Measurements from ENCODE around the gene PLEK2.

Gene PLEK2

DNA sequence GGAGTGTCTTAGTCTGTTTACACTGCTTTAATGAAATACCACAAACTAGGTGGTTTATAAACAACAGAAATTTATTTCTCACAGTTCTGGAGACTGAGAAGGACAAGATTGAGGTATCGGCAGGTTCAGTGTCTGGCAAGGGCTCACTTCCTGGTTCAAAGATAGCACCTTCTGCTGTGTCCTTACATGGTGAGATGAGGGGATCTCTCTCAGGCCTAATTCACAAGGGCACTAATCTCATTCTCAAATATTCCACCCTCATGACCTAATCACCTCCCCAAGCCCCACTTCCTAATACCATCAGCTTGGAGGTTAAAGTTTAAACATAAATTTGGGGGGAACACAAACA is 35.0 kb upstream of the PLEK2 start:
- Histone ChIP-seq H3K4me3 (ENCODE audit: insufficient read depth in 1 of 2, low read depth in 1 of 2, low read length in 2 of 2) (no peak overlapping the region), H3K14ac (ENCODE audit: low read length in 2 of 2) (no peak overlapping the region), H3K9ac (ENCODE audit: low read length) (no peak overlapping the region), H3K23ac (ENCODE audit: low read length in 2 of 2) (no peak overlapping the region), H3K4me1 (ENCODE audit: control insufficient read depth, insufficient read depth, low read depth, low read length) (no peaks in the 10 kb centered on the region), H4K8ac (ENCODE audit: low read length) (no peak overlapping the region), H2BK120ac (ENCODE audit: low read depth, low read length) (no peak overlapping the region), H3K36me3 (ENCODE audit: control insufficient read depth in 1 of 2, insufficient read depth in 2 of 2, low read depth in 1 of 2, low read length in 2 of 2) (no peaks in the 10 kb centered on the region), H3K27ac (ENCODE audit: low read length, poor library complexity, severe bottlenecking) (no peak overlapping the region), H2BK15ac (ENCODE audit: low read depth, poor library complexity, severe bottlenecking) (no peak overlapping the region), H2AFZ (ENCODE audit: low read depth, low read length) (no peak overlapping the region), H3K9me3 (ENCODE audit: control insufficient read depth, low read length) (no peaks in the 10 kb centered on the region), H2BK5ac (ENCODE audit: low read depth, low read length, poor library complexity, severe bottlenecking) (no peak overlapping the region), H2BK12ac (ENCODE audit: low read length in 2 of 2) (no peak overlapping the region), H3K18ac (ENCODE audit: low read depth in 1 of 2, low read length in 2 of 2) (no peak overlapping the region), H3K27me3 (ENCODE audit: control insufficient read depth in 1 of 2, insufficient read depth in 1 of 2, low read length in 2 of 2) (peaks cover 26 to 29% of the 10 kb centered on the region in 2 experiments), H4K91ac (ENCODE audit: low read length) (no peak overlapping the region), H3K4me2 (ENCODE audit: low read length, poor library complexity, severe bottlenecking) (no peak overlapping the region), H2AK5ac (ENCODE audit: low read length, severe bottlenecking) (no peak overlapping the region), H3K4ac (ENCODE audit: low read depth in 1 of 2, low read length in 2 of 2) (no peak overlapping the region), H3K79me1 (replicated peaks; ENCODE audit: low read length, poor library complexity, severe bottlenecking) (no peaks in the 10 kb centered on the region)
- no CpG with 5 or more reads among the region's 1 CpG for WGBS
- DNase-seq: no peak

DNA sequence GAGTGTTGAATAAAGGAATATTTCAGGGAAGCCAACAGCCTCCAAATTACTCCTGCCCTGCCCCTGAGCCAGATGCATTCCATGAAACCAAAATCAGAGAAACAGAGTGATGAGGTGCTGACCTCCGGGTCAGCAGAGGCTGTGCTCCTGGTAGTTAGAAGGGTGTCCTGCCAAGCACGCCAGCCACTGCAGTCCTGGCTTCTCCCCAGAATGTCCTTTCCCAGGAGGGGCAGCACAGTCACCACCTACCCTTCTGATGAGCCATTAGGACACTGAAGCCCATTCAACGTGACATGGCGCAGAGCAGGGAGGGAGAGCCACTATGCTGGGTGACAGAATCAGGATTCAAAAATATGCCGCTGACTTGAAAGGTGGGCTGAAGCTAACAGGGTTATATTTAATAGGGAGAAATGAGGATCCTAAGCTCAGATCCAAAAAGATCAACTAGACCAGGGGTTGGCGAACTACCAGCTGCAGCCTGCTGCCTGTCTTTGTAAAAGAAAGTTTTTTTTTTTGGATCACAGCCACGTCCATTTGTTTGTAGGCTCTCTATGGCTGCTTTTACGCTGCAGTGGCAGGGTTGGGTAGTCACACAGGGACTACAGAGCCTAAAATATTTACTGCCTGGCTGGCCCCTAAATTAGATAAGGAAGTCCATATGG is 34.5 kb upstream of the PLEK2 start:
- Histone ChIP-seq H3K18ac (ENCODE audit: low read depth in 1 of 2, low read length in 2 of 2) (no peak overlapping the region), H3K27me3 (ENCODE audit: control insufficient read depth in 1 of 2, insufficient read depth in 1 of 2, low read length in 2 of 2) (peaks cover 28 to 29% of the 10 kb centered on the region in 2 experiments), H2AK5ac (ENCODE audit: low read length, severe bottlenecking) (no peak overlapping the region), H2BK15ac (ENCODE audit: low read depth, poor library complexity, severe bottlenecking) (no peak overlapping the region), H3K9ac (ENCODE audit: low read length) (no peak overlapping the region), H3K4ac (ENCODE audit: low read depth in 1 of 2, low read length in 2 of 2) (no peak overlapping the region), H2BK5ac (ENCODE audit: low read depth, low read length, poor library complexity, severe bottlenecking) (no peak overlapping the region), H3K27ac (ENCODE audit: low read length, poor library complexity, severe bottlenecking) (no peak overlapping the region), H3K4me2 (ENCODE audit: low read length, poor library complexity, severe bottlenecking) (no peak overlapping the region), H3K23ac (ENCODE audit: low read length in 2 of 2) (no peak overlapping the region), H3K9me3 (ENCODE audit: control insufficient read depth, low read length) (no peaks in the 10 kb centered on the region), H2BK12ac (ENCODE audit: low read length in 2 of 2) (no peak overlapping the region), H3K4me1 (ENCODE audit: control insufficient read depth, insufficient read depth, low read depth, low read length) (no peaks in the 10 kb centered on the region), H3K79me1 (replicated peaks; ENCODE audit: low read length, poor library complexity, severe bottlenecking) (no peaks in the 10 kb centered on the region), H4K8ac (ENCODE audit: low read length) (no peak overlapping the region), H3K14ac (ENCODE audit: low read length in 2 of 2) (no peak overlapping the region), H4K91ac (ENCODE audit: low read length) (no peak overlapping the region), H2BK120ac (ENCODE audit: low read depth, low read length) (no peak overlapping the region), H3K36me3 (ENCODE audit: control insufficient read depth in 1 of 2, insufficient read depth in 2 of 2, low read depth in 1 of 2, low read length in 2 of 2) (no peaks in the 10 kb centered on the region), H3K4me3 (ENCODE audit: insufficient read depth in 1 of 2, low read depth in 1 of 2, low read length in 2 of 2) (no peak overlapping the region), H2AFZ (ENCODE audit: low read depth, low read length) (no peak overlapping the region)
- 75% methylated on average over 7 of the region's 8 CpGs for WGBS
- no peak for DNase-seq

- H3K4me3 ChIP-seq (ENCODE audit: insufficient read depth in 1 of 2, low read depth in 1 of 2, low read length in 2 of 2): no peak overlapping the region
- H3K79me1 ChIP-seq (replicated peaks; ENCODE audit: low read length, poor library complexity, severe bottlenecking): no peaks in the 10 kb centered on the region
- H4K8ac ChIP-seq (ENCODE audit: low read length): no peak overlapping the region
- WGBS: 72% methylated on average over 3 of the region's 3 CpGs
- no peak overlapping the region for H3K18ac ChIP-seq (ENCODE audit: low read depth in 1 of 2, low read length in 2 of 2)
- H2BK15ac ChIP-seq (ENCODE audit: low read depth, poor library complexity, severe bottlenecking): no peak overlapping the region
- no peak overlapping the region for H2BK12ac ChIP-seq (ENCODE audit: low read length in 2 of 2)
- no peak overlapping the region for H2BK5ac ChIP-seq (ENCODE audit: low read depth, low read length, poor library complexity, severe bottlenecking)
- H3K36me3 ChIP-seq (ENCODE audit: control insufficient read depth in 1 of 2, insufficient read depth in 2 of 2, low read depth in 1 of 2, low read length in 2 of 2): no peaks in the 10 kb centered on the region
- H3K9me3 ChIP-seq (ENCODE audit: control insufficient read depth, low read length): no peaks in the 10 kb centered on the region
- no peak overlapping the region for H3K4me2 ChIP-seq (ENCODE audit: low read length, poor library complexity, severe bottlenecking)
- no peak overlapping the region for H3K4ac ChIP-seq (ENCODE audit: low read depth in 1 of 2, low read length in 2 of 2)
- H3K27me3 ChIP-seq (ENCODE audit: control insufficient read depth in 1 of 2, insufficient read depth in 1 of 2, low read length in 2 of 2): peaks cover 31 to 34% of the 10 kb centered on the region in 2 experiments
- no peak overlapping the region for H3K14ac ChIP-seq (ENCODE audit: low read length in 2 of 2)
- H3K23ac ChIP-seq (ENCODE audit: low read length in 2 of 2): no peak overlapping the region
- no peak overlapping the region for H3K9ac ChIP-seq (ENCODE audit: low read length)
- no peak overlapping the region for H2AK5ac ChIP-seq (ENCODE audit: low read length, severe bottlenecking)
- DNase-seq: no peak
- H2AFZ ChIP-seq (ENCODE audit: low read depth, low read length): no peak overlapping the region
- no peak overlapping the region for H3K27ac ChIP-seq (ENCODE audit: low read length, poor library complexity, severe bottlenecking)
- H4K91ac ChIP-seq (ENCODE audit: low read length): no peak overlapping the region
- no peaks in the 10 kb centered on the region for H3K4me1 ChIP-seq (ENCODE audit: control insufficient read depth, insufficient read depth, low read depth, low read length)
- no peak overlapping the region for H2BK120ac ChIP-seq (ENCODE audit: low read depth, low read length)
These were observed 32.4 kb upstream of the PLEK2 start for GRCh38 chr14:67444395-67444794.

- H3K9ac ChIP-seq (ENCODE audit: low read length): no peak overlapping the region
- no peak overlapping the region for H3K23ac ChIP-seq (ENCODE audit: low read length in 2 of 2)
- H3K27me3 ChIP-seq (ENCODE audit: control insufficient read depth in 1 of 2, insufficient read depth in 1 of 2, low read length in 2 of 2): peaks cover 42 to 46% of the 10 kb centered on the region in 2 experiments
- H3K4me1 ChIP-seq (ENCODE audit: control insufficient read depth, insufficient read depth, low read depth, low read length): no peaks in the 10 kb centered on the region
- H4K8ac ChIP-seq (ENCODE audit: low read length): no peak overlapping the region
- H3K36me3 ChIP-seq (ENCODE audit: control insufficient read depth in 1 of 2, insufficient read depth in 2 of 2, low read depth in 1 of 2, low read length in 2 of 2): no peaks in the 10 kb centered on the region
- no peaks in the 10 kb centered on the region for H3K79me1 ChIP-seq (replicated peaks; ENCODE audit: low read length, poor library complexity, severe bottlenecking)
- no peak overlapping the region for H3K18ac ChIP-seq (ENCODE audit: low read depth in 1 of 2, low read length in 2 of 2)
- H3K27ac ChIP-seq (ENCODE audit: low read length, poor library complexity, severe bottlenecking): no peak overlapping the region
- no peak for DNase-seq
- no peak overlapping the region for H2BK120ac ChIP-seq (ENCODE audit: low read depth, low read length)
- H2BK5ac ChIP-seq (ENCODE audit: low read depth, low read length, poor library complexity, severe bottlenecking): no peak overlapping the region
- H3K4me2 ChIP-seq (ENCODE audit: low read length, poor library complexity, severe bottlenecking): no peak overlapping the region
- WGBS: 73% methylated on average over 8 of the region's 8 CpGs
- no peak overlapping the region for H3K4ac ChIP-seq (ENCODE audit: low read depth in 1 of 2, low read length in 2 of 2)
- H4K91ac ChIP-seq (ENCODE audit: low read length): no peak overlapping the region
- H3K14ac ChIP-seq (ENCODE audit: low read length in 2 of 2): no peak overlapping the region
- no peak overlapping the region for H2AK5ac ChIP-seq (ENCODE audit: low read length, severe bottlenecking)
- no peak overlapping the region for H2AFZ ChIP-seq (ENCODE audit: low read depth, low read length)
- no peaks in the 10 kb centered on the region for H3K9me3 ChIP-seq (ENCODE audit: control insufficient read depth, low read length)
- no peak overlapping the region for H2BK15ac ChIP-seq (ENCODE audit: low read depth, poor library complexity, severe bottlenecking)
- H2BK12ac ChIP-seq (ENCODE audit: low read length in 2 of 2): no peak overlapping the region
- no peak overlapping the region for H3K4me3 ChIP-seq (ENCODE audit: insufficient read depth in 1 of 2, low read depth in 1 of 2, low read length in 2 of 2)
These were observed 30.4 kb upstream of the PLEK2 start for GRCh38 chr14:67442139-67442906.
